H1 (cell line): ENCODE data around the gene SNRK. TPM values are rescaled to one million over a fixed set of nuclear protein-coding genes. Genes with fewer than 3 reads are reported as not detected.

Experiments used
- CTCF ChIA-PET: fragments of 300-600 bp; sonication (Branson Sonifier 250); formaldehyde crosslinking; loops from one replicate; lab custom pipeline; 2021; ENCODE audit not compliant: partially characterized antibody; lab: Charles Lee
- POLR2A ChIA-PET: fragments of 300-600 bp; sonication (Branson Sonifier 250); formaldehyde crosslinking; loops from one replicate; lab custom pipeline; 2021; ENCODE audit warnings: inconsistent platforms; ENCODE audit not compliant: partially characterized antibody; lab: Charles Lee
- DNase-seq, 2 experiments: peaks; one replicate each; pipeline versions ENCODE4 v3.0.0 to v3.0.0-alpha.2; 2010 to 2022; ENCODE audit warnings: low spot score in 2 of 2, low read depth in 1 of 2, mixed read lengths in 1 of 2
- FAIRE-seq: peaks from 2 replicates; lab custom pipeline; 2011; peaks lifted over from hg19 to GRCh38; lab: Jason Lieb, UNC
- H2AFZ ChIP-seq: 2 replicates; pipeline ENCODE4 v1.8.1; 2012; ENCODE audit warnings: low read length, inconsistent platforms
- H2AK5ac ChIP-seq: 2 replicates; pipeline ENCODE4 v1.6.1; 2013; ENCODE audit warnings: low read depth, low read length
- H2BK120ac ChIP-seq: replicated peaks from 2 replicates; pipeline ENCODE3; 2013; ENCODE audit warnings: low read depth, low read length, inconsistent platforms
- H2BK12ac ChIP-seq: 2 replicates; pipeline ENCODE4 v1.6.1; 2013; ENCODE audit warnings: low read depth, low read length
- H2BK15ac ChIP-seq: 2 replicates; pipeline ENCODE4 v1.6.1; 2013; ENCODE audit warnings: low read length
- H2BK20ac ChIP-seq: 2 replicates; pipeline ENCODE4 v1.6.1; 2013; ENCODE audit warnings: low read length
- H2BK5ac ChIP-seq: 2 replicates; pipeline ENCODE4 v1.6.1; 2013; ENCODE audit warnings: low read depth, low read length
- H3K14ac ChIP-seq: 2 replicates; pipeline ENCODE4 v1.6.1; 2013; ENCODE audit warnings: inconsistent platforms; ENCODE audit not compliant: insufficient read length
- H3K18ac ChIP-seq: 2 replicates; pipeline ENCODE4 v1.6.1; 2013; ENCODE audit warnings: low read length; ENCODE audit errors: extremely low read depth
- H3K23ac ChIP-seq: 2 replicates; pipeline ENCODE4 v1.6.1; 2013; ENCODE audit warnings: inconsistent platforms; ENCODE audit not compliant: insufficient read length
- H3K23me2 ChIP-seq: 2 replicates; pipeline ENCODE4 v1.6.1; 2013; ENCODE audit warnings: low read depth, low read length
- H3K27ac ChIP-seq: 2 replicates; pipeline ENCODE4 v1.6.1; 2011; ENCODE audit warnings: low read depth, low read length, inconsistent platforms
- H3K27me3 ChIP-seq, 4 experiments: replicated peaks in 1 of 4; 1 replicate in 1 of 4; 2 replicates in 3 of 4; pipeline versions ENCODE4 v1.6.1 to v1.8.1; 2011 to 2013; ENCODE audit warnings: low read length in 3 of 4, mild to moderate bottlenecking in 3 of 4, inconsistent platforms in 2 of 4, mixed read lengths in 2 of 4, moderate library complexity in 1 of 4; ENCODE audit not compliant: control insufficient read depth in 3 of 4, insufficient read depth in 3 of 4; ENCODE audit errors: extremely low read depth in 1 of 4
- H3K36me3 ChIP-seq, 4 experiments: 2 replicates each; pipeline versions ENCODE4 v1.6.1 to v1.8.1; 2011 to 2013; ENCODE audit warnings: mild to moderate bottlenecking in 4 of 4, low read length in 3 of 4, moderate library complexity in 2 of 4, control low read depth in 1 of 4, inconsistent platforms in 1 of 4; ENCODE audit not compliant: insufficient read depth in 4 of 4, control insufficient read depth in 2 of 4
- H3K4ac ChIP-seq: replicated peaks from 2 replicates; pipeline ENCODE3; 2013; ENCODE audit warnings: low read length, low read depth, mixed read lengths, inconsistent platforms; ENCODE audit not compliant: insufficient read length
- H3K4me1 ChIP-seq, 4 experiments: replicated peaks in 1 of 4; 1 replicate in 1 of 4; 2 replicates in 3 of 4; pipeline versions ENCODE4 v1.6.1 to v1.8.1; 2011 to 2013; ENCODE audit warnings: low read length in 3 of 4, inconsistent platforms in 2 of 4, mixed read lengths in 1 of 4; ENCODE audit not compliant: insufficient read depth in 4 of 4, control insufficient read depth in 3 of 4
- H3K4me2 ChIP-seq, 2 experiments: 2 replicates each; pipeline versions ENCODE4 v1.6.1 to v1.8.1; 2011 to 2013; ENCODE audit warnings: low read depth in 2 of 2, low read length in 2 of 2, control low read depth in 1 of 2, inconsistent platforms in 1 of 2, mild to moderate bottlenecking in 1 of 2; ENCODE audit not compliant: insufficient read depth in 1 of 2
- H3K4me3 ChIP-seq, 4 experiments: fragments of 200-600, 300-600 bp in 1 of 4; sonication (generic), shearing (Covaris generic), sonication (Bioruptor Twin) in 1 of 4; 2 replicates each; pipeline versions ENCODE4 v1.5.1 to v1.8.1; 2011 to 2016; ENCODE audit warnings: low read length in 4 of 4, low read depth in 3 of 4, control low read depth in 2 of 4, inconsistent platforms in 2 of 4, mild to moderate bottlenecking in 2 of 4, mixed read lengths in 1 of 4, moderate library complexity in 1 of 4; ENCODE audit not compliant: insufficient read depth in 2 of 4; ENCODE audit errors: extremely low read depth in 1 of 4
- H3K56ac ChIP-seq: replicated peaks from 2 replicates; pipeline ENCODE3; 2013; ENCODE audit warnings: low read depth, mild to moderate bottlenecking, mixed read lengths, low read length, inconsistent platforms; ENCODE audit not compliant: insufficient read length
- H3K79me1 ChIP-seq: 2 replicates; pipeline ENCODE4 v1.6.1; 2013; ENCODE audit warnings: low read depth, low read length, control low read depth
- H3K79me2 ChIP-seq, 2 experiments: 2 replicates each; pipeline versions ENCODE4 v1.6.1 to v1.8.1; 2012 to 2013; ENCODE audit warnings: low read length in 2 of 2, mild to moderate bottlenecking in 2 of 2, inconsistent platforms in 1 of 2; ENCODE audit not compliant: insufficient read depth in 2 of 2, control insufficient read depth in 1 of 2
- H3K9ac ChIP-seq, 4 experiments: replicated peaks in 1 of 4; 1 replicate in 1 of 4; 2 replicates in 3 of 4; pipeline versions ENCODE4 v1.6.1 to v1.8.1; 2011 to 2013; ENCODE audit warnings: low read depth in 3 of 4, low read length in 3 of 4, control low read depth in 2 of 4, mild to moderate bottlenecking in 2 of 4, moderate library complexity in 2 of 4, inconsistent platforms in 1 of 4; ENCODE audit errors: extremely low read depth in 1 of 4
- H3K9me3 ChIP-seq, 2 experiments: 2 replicates each; pipeline versions ENCODE4 v1.6.1 to v1.8.1; 2012 to 2013; ENCODE audit warnings: mild to moderate bottlenecking in 2 of 2, moderate library complexity in 2 of 2, control low read depth in 1 of 2, inconsistent platforms in 1 of 2, low read depth in 1 of 2, low read length in 1 of 2, mixed read lengths in 1 of 2; ENCODE audit not compliant: insufficient read depth in 2 of 2
- H4K20me1 ChIP-seq, 2 experiments: replicated peaks in 1 of 2; 2 replicates each; pipeline versions ENCODE3 to v1.8.1; 2011 to 2013; ENCODE audit warnings: inconsistent platforms in 2 of 2, low read length in 2 of 2, mild to moderate bottlenecking in 1 of 2; ENCODE audit not compliant: insufficient read depth in 2 of 2, control insufficient read depth in 1 of 2
- H4K5ac ChIP-seq: 2 replicates; pipeline ENCODE4 v1.6.1; 2013; ENCODE audit warnings: low read length, low read depth, mixed read lengths, inconsistent platforms; ENCODE audit not compliant: insufficient read length
- H4K8ac ChIP-seq: 2 replicates; pipeline ENCODE4 v1.8.0; 2013; ENCODE audit warnings: mild to moderate bottlenecking, moderate library complexity, low read length, inconsistent platforms; ENCODE audit not compliant: insufficient read depth; ENCODE audit errors: extremely low read depth
- H4K91ac ChIP-seq: replicated peaks from 2 replicates; pipeline ENCODE3; 2013; ENCODE audit warnings: low read length, mixed read lengths, inconsistent platforms; ENCODE audit not compliant: insufficient read length
- ATF3 ChIP-seq: IDR thresholded peaks from 2 replicates; pipeline ENCODE4 v1.6.1; 2011; ENCODE audit warnings: low read depth, mild to moderate bottlenecking, low read length; ENCODE audit not compliant: insufficient read depth
- BACH1 ChIP-seq: IDR thresholded peaks from 2 replicates; pipeline ENCODE4 v1.6.1; 2012; ENCODE audit warnings: low read length, improper control_type of control experiment
- CHD1 ChIP-seq: IDR thresholded peaks from 2 replicates; pipeline ENCODE4 v1.6.1; 2012; ENCODE audit warnings: low read depth, low read length, improper control_type of control experiment
- FOSL1 ChIP-seq: IDR thresholded peaks from 2 replicates; pipeline ENCODE4 v1.6.1; 2011; ENCODE audit warnings: mild to moderate bottlenecking, low read depth, low read length, moderate library complexity; ENCODE audit not compliant: insufficient read depth
- JUN ChIP-seq: IDR thresholded peaks from 2 replicates; pipeline ENCODE4 v1.6.1; 2011; ENCODE audit warnings: low read depth, mild to moderate bottlenecking, improper control_type of control experiment, low read length
- JUND ChIP-seq: IDR thresholded peaks from 2 replicates; pipeline ENCODE4 v1.6.1; 2011; ENCODE audit warnings: mild to moderate bottlenecking, improper control_type of control experiment, low read length
- KDM4A ChIP-seq: IDR thresholded peaks from one replicate; pipeline ENCODE4 v1.7.1; 2012; ENCODE audit warnings: low read depth, mild to moderate bottlenecking, moderate library complexity, low read length, inconsistent platforms; ENCODE audit not compliant: severe bottlenecking
- KDM5A ChIP-seq: fragments of 200-600 bp; IDR thresholded peaks from 2 replicates; pipeline ENCODE4 v1.7.1; 2012; ENCODE audit warnings: mild to moderate bottlenecking, low read length, inconsistent platforms, mixed read lengths
- MAFK ChIP-seq: IDR thresholded peaks from 2 replicates; pipeline ENCODE4 v1.6.1; 2012; ENCODE audit warnings: low read depth, mild to moderate bottlenecking, improper control_type of control experiment, low read length
- TBP ChIP-seq: IDR thresholded peaks from 2 replicates; pipeline ENCODE4 v1.6.1; 2011; ENCODE audit warnings: low read depth, low read length, improper control_type of control experiment
- ZNF274 ChIP-seq: IDR thresholded peaks from 2 replicates; pipeline ENCODE4 v1.7.0; 2012; ENCODE audit warnings: low read length, borderline replicate concordance; ENCODE audit errors: extremely low read depth
- WGBS, 2 experiments: shearing (Covaris generic) in 1 of 2; methylation state at CpG; one replicate each; pipeline versions ENCODE4 v1.1.6 to v1.1.7; 2013 to 2015; ENCODE audit warnings: low lambda C conversion rate in 2 of 2, mixed read lengths in 2 of 2, inconsistent platforms in 1 of 2, low coverage in 1 of 2, missing lambda C conversion rate in 1 of 2; ENCODE audit not compliant: insufficient replicate concordance in 2 of 2, insufficient coverage in 1 of 2, insufficient read length in 1 of 2; ENCODE audit errors: extremely low coverage in 1 of 2, missing lambda C conversion rate in 1 of 2; 5-methylcytosine and 5-hydroxymethylcytosine counted together
- polyA plus RNA-seq, 7 experiments: library from polyadenylated mRNA; depleted of rRNA in 3 of 7; stranded (reverse) in 5 of 7; unstranded in 2 of 7; fragments of >200 nt in 5 of 7; fragments of 200-250 nt in 2 of 7; gene quantifications; 1 replicate in 5 of 7; 2 replicates in 1 of 7; 4 replicates in 1 of 7; pipeline versions ENCODE4 v1.2.1 to v1.2.3, GENCODE V29; 2011 to 2013; ENCODE audit warnings: missing spikeins in 2 of 7, mixed read lengths in 2 of 7
- total RNA-seq: library from RNA; stranded (reverse); fragmentation: NEBNext Ultra II Directional; extraction: Animal tissue kit (Norgen Biotek cat#: 25700); gene quantifications from 2 replicates; pipeline ENCODE4 v1.2.1, GENCODE V29; 2021
- TF ChIP-seq, protein P1 (sequence below): IDR thresholded peaks from 2 replicates; pipeline ENCODE4 v1.6.1; 2012; ENCODE audit warnings: low read length, inconsistent platforms

SNRK gene
- total and polyA plus RNA-seq, 2 of the 8 experiments (the other 6 are each of a cell fraction or from before 2014, with no cell fraction given): 4.4 to 11.7 TPM

DNA sequence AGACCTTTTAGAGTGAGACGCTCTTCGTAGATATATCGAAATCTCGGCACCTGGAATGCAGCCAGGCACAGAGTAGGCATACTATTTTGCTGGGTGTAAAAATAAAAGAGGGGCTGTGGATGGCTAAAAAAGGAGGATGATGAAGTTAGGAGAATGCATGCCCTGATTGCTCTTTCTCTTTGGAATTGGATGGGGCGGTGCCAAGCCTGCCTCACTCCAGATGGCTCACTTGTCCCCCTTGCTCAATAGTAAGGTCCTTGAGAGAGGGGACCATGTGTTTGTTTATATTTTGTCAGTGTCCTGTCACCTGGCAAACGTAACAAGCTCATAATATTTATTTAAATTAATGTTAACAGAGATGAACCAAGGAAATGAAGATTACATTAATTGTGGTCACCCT, 33.0 kb downstream of the SNRK start:
- Histone ChIP-seq H3K79me1 (peaks cover 3% of the 10 kb centered on the region), H2AFZ (no peak overlapping the region), H3K4ac (no peak overlapping the region), H2BK120ac (no peak overlapping the region), H3K27me3 (no peaks in the 10 kb centered on the region), H3K79me2 (peaks cover 3 to 12% of the 10 kb centered on the region in 2 experiments; a peak in 2 of 4 replicates), H4K91ac (no peak overlapping the region), H3K27ac (no peak overlapping the region), H2BK12ac (no peak overlapping the region; the same call in 1 of the 2 replicates), H2AK5ac (no peak overlapping the region), H3K4me1 (peaks cover 0 to 6% (median 1%) of the 10 kb centered on the region in 4 experiments; a peak in 3 of 7 replicates), H3K18ac (no peak overlapping the region), H4K8ac (no peak overlapping the region), H4K5ac (no peak overlapping the region), H2BK15ac (no peak overlapping the region), H2BK5ac (no peak overlapping the region), H2BK20ac (no peak overlapping the region), H3K36me3 (no peaks in the 10 kb centered on the region), H3K23me2 (no peaks in the 10 kb centered on the region; the same call in 1 of the 2 replicates), H3K9ac (no peak overlapping the region), H3K9me3 (no peaks in the 10 kb centered on the region), H4K20me1 (no peaks in the 10 kb centered on the region), H3K4me2 (no peak overlapping the region), H3K23ac (no peak overlapping the region), H3K14ac (no peak overlapping the region), H3K56ac (no peak overlapping the region), H3K4me3 (no peak overlapping the region)
- ChIA-PET POLR2A (no interaction called here), CTCF (interaction anchor here (1.0 kb wide), 1 partner anchor 357 kb away, joined by 3 read pairs; no protein-coding TSS in a partner anchor)
- WGBS, 2 experiments: 86% methylated on average over 6 of the region's 6 CpGs; no CpG with 5 or more reads in 1 of the 2 experiments
- FAIRE-seq: no peak
- DNase-seq: no peak
- TF ChIP-seq JUN (no peak), KDM4A (no peak), JUND (no peak), CHD1 (no peak), TBP (no peak), ZNF274 (no peak), ATF3 (no peak), BACH1 (no peak), MAFK (no peak), FOSL1 (no peak), KDM5A (no peak)
- TF ChIP-seq, protein P1, sequence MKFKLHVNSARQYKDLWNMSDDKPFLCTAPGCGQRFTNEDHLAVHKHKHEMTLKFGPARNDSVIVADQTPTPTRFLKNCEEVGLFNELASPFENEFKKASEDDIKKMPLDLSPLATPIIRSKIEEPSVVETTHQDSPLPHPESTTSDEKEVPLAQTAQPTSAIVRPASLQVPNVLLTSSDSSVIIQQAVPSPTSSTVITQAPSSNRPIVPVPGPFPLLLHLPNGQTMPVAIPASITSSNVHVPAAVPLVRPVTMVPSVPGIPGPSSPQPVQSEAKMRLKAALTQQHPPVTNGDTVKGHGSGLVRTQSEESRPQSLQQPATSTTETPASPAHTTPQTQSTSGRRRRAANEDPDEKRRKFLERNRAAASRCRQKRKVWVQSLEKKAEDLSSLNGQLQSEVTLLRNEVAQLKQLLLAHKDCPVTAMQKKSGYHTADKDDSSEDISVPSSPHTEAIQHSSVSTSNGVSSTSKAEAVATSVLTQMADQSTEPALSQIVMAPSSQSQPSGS: no peak
